Measurements from ENCODE around the gene WNT7B.

Gene WNT7B

GRCh38 chr22:45911601-45912271 is 65.2 kb downstream of the WNT7B start:
- Histone ChIP-seq H3K14ac (ENCODE audit: low read length) (peak overlapping the region; percentile 91), H3K9me3 (replicated peaks in 1 of 2; ENCODE audit: control insufficient read depth in 2 of 2, insufficient read depth in 1 of 2, low read depth in 1 of 2, low read length in 2 of 2) (peaks cover 3 to 6% of the 10 kb centered on the region in 2 donors), H2BK12ac (ENCODE audit: low read length) (peak overlapping the region; percentile 86), H4K8ac (ENCODE audit: low read depth, low read length) (peak overlapping the region; percentile 89), H3K36me3 (replicated peaks in 1 of 2; ENCODE audit: control insufficient read depth in 2 of 2, insufficient read depth in 2 of 2, low read length in 2 of 2) (no peaks in the 10 kb centered on the region), H3K4ac (ENCODE audit: low read length) (peak overlapping the region; percentile 68), H2BK120ac (ENCODE audit: low read depth, low read length) (peak overlapping the region; percentile 82), H3K27ac (replicated peaks; ENCODE audit: low read length) (no peak overlapping the region), H2AFZ (ENCODE audit: low read length) (no peak overlapping the region), H3K23ac (ENCODE audit: low read depth, low read length, poor library complexity) (peak overlapping the region; percentile 75), H3K18ac (ENCODE audit: low read length) (peak overlapping the region; percentile 92), H2BK15ac (ENCODE audit: low read length) (peak overlapping the region; percentile 99), H3K9ac (ENCODE audit: low read depth, low read length, poor library complexity) (no peak overlapping the region), H2AK5ac (ENCODE audit: low read depth, low read length) (peak overlapping the region; percentile 99), H3K4me3 (ENCODE audit: low read length in 2 of 2) (no peak overlapping the region), H2BK5ac (ENCODE audit: low read length) (peak overlapping the region; percentile 55), H3K79me1 (ENCODE audit: low read depth, low read length) (no peaks in the 10 kb centered on the region), H4K91ac (ENCODE audit: low read depth, low read length, poor library complexity) (peak overlapping the region; percentile 44), H3K4me1 (ENCODE audit: control insufficient read depth in 2 of 2, insufficient read depth in 1 of 2, low read depth in 1 of 2, low read length in 2 of 2) (peaks cover under 1 to 20% of the 10 kb centered on the region in 2 donors), H3K4me2 (ENCODE audit: insufficient read depth, low read length, poor library complexity, severe bottlenecking) (no peak overlapping the region), H3K27me3 (ENCODE audit: control insufficient read depth in 3 of 3, insufficient read depth in 3 of 3, low read depth in 1 of 3, low read length in 3 of 3) (peaks cover 0 to 29% (median 0%) of the 10 kb centered on the region in 3 experiments)
- no CpG with 5 or more reads among the region's 27 CpGs for WGBS, 2 donors (ENCODE audit: extremely low coverage in 2 of 2, insufficient read length in 2 of 2, insufficient replicate concordance in 1 of 2)
- DNase-seq (ENCODE audit: low spot score): no peak

DNA sequence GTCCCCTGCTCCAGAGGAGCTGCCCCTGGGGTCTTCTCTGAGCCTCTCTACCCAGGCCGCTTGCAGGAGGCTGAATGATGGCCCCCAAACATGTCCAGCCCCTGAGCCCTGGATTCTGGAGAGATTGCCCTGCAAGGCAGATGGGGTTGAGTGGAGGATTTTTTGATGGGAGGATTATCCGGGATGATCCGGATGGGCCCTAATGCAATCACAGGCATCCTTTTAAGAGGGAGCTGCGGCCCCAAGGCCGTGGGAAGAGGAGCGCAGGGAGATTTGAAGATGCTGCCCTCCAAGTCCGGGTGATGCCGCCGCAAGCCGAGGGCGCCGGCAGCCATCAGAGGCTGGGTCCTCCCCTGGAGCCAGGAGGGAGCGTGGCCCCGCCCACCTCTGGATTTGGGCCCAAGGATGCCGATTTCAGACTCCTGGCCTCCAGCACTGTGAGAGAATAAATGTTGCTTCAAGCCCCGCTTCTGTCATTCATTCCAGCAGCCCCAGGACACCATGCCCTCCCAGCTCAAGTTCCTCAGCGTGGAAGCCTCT is 66.0 kb downstream of the WNT7B start:
- no peaks in the 10 kb centered on the region for H3K36me3 ChIP-seq (replicated peaks in 1 of 2; ENCODE audit: control insufficient read depth in 2 of 2, insufficient read depth in 2 of 2, low read length in 2 of 2)
- peaks cover 7 to 28% of the 10 kb centered on the region in 2 donors for H3K4me1 ChIP-seq (ENCODE audit: control insufficient read depth in 2 of 2, insufficient read depth in 1 of 2, low read depth in 1 of 2, low read length in 2 of 2)
- peak overlapping the region; percentile 34 for H2BK12ac ChIP-seq (ENCODE audit: low read length)
- WGBS, 2 donors (ENCODE audit: extremely low coverage in 2 of 2, insufficient read length in 2 of 2, insufficient replicate concordance in 1 of 2): no CpG with 5 or more reads among the region's 17 CpGs
- H4K91ac ChIP-seq (ENCODE audit: low read depth, low read length, poor library complexity): no peak overlapping the region
- peaks cover 3 to 6% of the 10 kb centered on the region in 2 donors for H3K9me3 ChIP-seq (replicated peaks in 1 of 2; ENCODE audit: control insufficient read depth in 2 of 2, insufficient read depth in 1 of 2, low read depth in 1 of 2, low read length in 2 of 2)
- peaks cover 0 to 32% (median 0%) of the 10 kb centered on the region in 3 experiments for H3K27me3 ChIP-seq (ENCODE audit: control insufficient read depth in 3 of 3, insufficient read depth in 3 of 3, low read depth in 1 of 3, low read length in 3 of 3)
- H3K14ac ChIP-seq (ENCODE audit: low read length): peak overlapping the region; percentile 43
- peak overlapping the region; percentile 86 for H3K18ac ChIP-seq (ENCODE audit: low read length)
- H4K8ac ChIP-seq (ENCODE audit: low read depth, low read length): no peak overlapping the region
- no peak overlapping the region for H2AFZ ChIP-seq (ENCODE audit: low read length)
- H3K4ac ChIP-seq (ENCODE audit: low read length): no peak overlapping the region
- H3K9ac ChIP-seq (ENCODE audit: low read depth, low read length, poor library complexity): no peak overlapping the region
- no peak overlapping the region for H3K27ac ChIP-seq (replicated peaks; ENCODE audit: low read length)
- peak overlapping the region; percentile 77 for H2BK5ac ChIP-seq (ENCODE audit: low read length)
- H3K23ac ChIP-seq (ENCODE audit: low read depth, low read length, poor library complexity): no peak overlapping the region
- peak overlapping the region; percentile 82 for H2BK120ac ChIP-seq (ENCODE audit: low read depth, low read length)
- peak overlapping the region; percentile 99 for H2AK5ac ChIP-seq (ENCODE audit: low read depth, low read length)
- H3K79me1 ChIP-seq (ENCODE audit: low read depth, low read length): no peaks in the 10 kb centered on the region
- H2BK15ac ChIP-seq (ENCODE audit: low read length): peak overlapping the region; percentile 92
- DNase-seq (ENCODE audit: low spot score): no peak
- H3K4me3 ChIP-seq (ENCODE audit: low read length in 2 of 2): no peak overlapping the region
- H3K4me2 ChIP-seq (ENCODE audit: insufficient read depth, low read length, poor library complexity, severe bottlenecking): no peak overlapping the region

DNA sequence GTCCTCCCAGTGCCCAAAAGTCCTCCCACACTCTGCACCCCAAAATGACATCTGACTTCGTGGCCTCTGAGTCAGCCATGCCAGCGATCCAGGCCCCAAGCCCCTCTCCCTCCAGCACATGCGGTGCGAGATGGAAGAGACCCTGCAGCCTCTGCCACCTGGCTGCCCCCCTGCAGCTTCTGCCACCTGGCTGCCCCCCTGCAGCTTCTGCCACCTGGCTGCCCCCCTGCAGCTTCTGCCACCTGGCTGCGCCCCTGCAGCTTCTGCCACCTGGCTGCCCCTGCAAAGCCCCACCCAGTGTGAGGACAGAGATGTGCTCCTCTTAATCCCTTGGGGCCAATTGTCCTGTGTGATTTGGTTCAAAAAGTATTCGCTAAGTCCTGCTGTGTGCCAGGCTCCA is 68.0 kb downstream of the WNT7B start:
- H3K23ac ChIP-seq (ENCODE audit: low read depth, low read length, poor library complexity): no peak overlapping the region
- H4K8ac ChIP-seq (ENCODE audit: low read depth, low read length): no peak overlapping the region
- H3K4ac ChIP-seq (ENCODE audit: low read length): no peak overlapping the region
- H3K14ac ChIP-seq (ENCODE audit: low read length): no peak overlapping the region
- H3K9me3 ChIP-seq (replicated peaks in 1 of 2; ENCODE audit: control insufficient read depth in 2 of 2, insufficient read depth in 1 of 2, low read depth in 1 of 2, low read length in 2 of 2): no peaks in the 10 kb centered on the region
- H3K27ac ChIP-seq (replicated peaks; ENCODE audit: low read length): no peak overlapping the region
- no peaks in the 10 kb centered on the region for H3K79me1 ChIP-seq (ENCODE audit: low read depth, low read length)
- H2BK5ac ChIP-seq (ENCODE audit: low read length): peak overlapping the region; percentile 43
- peaks cover 0 to 49% (median 0%) of the 10 kb centered on the region in 3 experiments for H3K27me3 ChIP-seq (ENCODE audit: control insufficient read depth in 3 of 3, insufficient read depth in 3 of 3, low read depth in 1 of 3, low read length in 3 of 3)
- H2AK5ac ChIP-seq (ENCODE audit: low read depth, low read length): peak overlapping the region; percentile 79
- H2BK120ac ChIP-seq (ENCODE audit: low read depth, low read length): peak overlapping the region; percentile 48
- DNase-seq (ENCODE audit: low spot score): no peak
- H3K18ac ChIP-seq (ENCODE audit: low read length): peak overlapping the region; percentile 92
- H3K9ac ChIP-seq (ENCODE audit: low read depth, low read length, poor library complexity): no peak overlapping the region
- no CpG with 5 or more reads among the region's 6 CpGs for WGBS, 2 donors (ENCODE audit: extremely low coverage in 2 of 2, insufficient read length in 2 of 2, insufficient replicate concordance in 1 of 2)
- no peaks in the 10 kb centered on the region for H3K36me3 ChIP-seq (replicated peaks in 1 of 2; ENCODE audit: control insufficient read depth in 2 of 2, insufficient read depth in 2 of 2, low read length in 2 of 2)
- peak overlapping the region; percentile 38 for H4K91ac ChIP-seq (ENCODE audit: low read depth, low read length, poor library complexity)
- no peak overlapping the region for H3K4me3 ChIP-seq (ENCODE audit: low read length in 2 of 2)
- peak overlapping the region; percentile 42 for H2BK15ac ChIP-seq (ENCODE audit: low read length)
- no peak overlapping the region for H3K4me2 ChIP-seq (ENCODE audit: insufficient read depth, low read length, poor library complexity, severe bottlenecking)
- peak overlapping the region; percentile 63 for H2BK12ac ChIP-seq (ENCODE audit: low read length)
- H3K4me1 ChIP-seq (ENCODE audit: control insufficient read depth in 2 of 2, insufficient read depth in 1 of 2, low read depth in 1 of 2, low read length in 2 of 2): peaks cover 15 to 40% of the 10 kb centered on the region in 2 donors
- no peak overlapping the region for H2AFZ ChIP-seq (ENCODE audit: low read length)

- Histone ChIP-seq H2AFZ (ENCODE audit: low read length) (no peak overlapping the region), H2BK5ac (ENCODE audit: low read length) (peak overlapping the region; percentile 88), H3K4me3 (ENCODE audit: low read length in 2 of 2) (no peak overlapping the region), H3K9me3 (replicated peaks in 1 of 2; ENCODE audit: control insufficient read depth in 2 of 2, insufficient read depth in 1 of 2, low read depth in 1 of 2, low read length in 2 of 2) (no peaks in the 10 kb centered on the region), H3K18ac (ENCODE audit: low read length) (peak overlapping the region; percentile 89), H2BK15ac (ENCODE audit: low read length) (peak overlapping the region; percentile 96), H3K79me1 (ENCODE audit: low read depth, low read length) (no peaks in the 10 kb centered on the region), H3K4me2 (ENCODE audit: insufficient read depth, low read length, poor library complexity, severe bottlenecking) (no peak overlapping the region), H3K27me3 (ENCODE audit: control insufficient read depth in 3 of 3, insufficient read depth in 3 of 3, low read depth in 1 of 3, low read length in 3 of 3) (peaks cover 0 to 50% (median 0%) of the 10 kb centered on the region in 3 experiments), H3K14ac (ENCODE audit: low read length) (peak overlapping the region; percentile 60), H2BK120ac (ENCODE audit: low read depth, low read length) (peak overlapping the region; percentile 48), H4K8ac (ENCODE audit: low read depth, low read length) (no peak overlapping the region), H2BK12ac (ENCODE audit: low read length) (peak overlapping the region; percentile 89), H2AK5ac (ENCODE audit: low read depth, low read length) (peak overlapping the region; percentile 99), H4K91ac (ENCODE audit: low read depth, low read length, poor library complexity) (no peak overlapping the region), H3K36me3 (replicated peaks in 1 of 2; ENCODE audit: control insufficient read depth in 2 of 2, insufficient read depth in 2 of 2, low read length in 2 of 2) (no peaks in the 10 kb centered on the region), H3K9ac (ENCODE audit: low read depth, low read length, poor library complexity) (peak overlapping the region; percentile 2), H3K27ac (replicated peaks; ENCODE audit: low read length) (no peak overlapping the region), H3K4me1 (ENCODE audit: control insufficient read depth in 2 of 2, insufficient read depth in 1 of 2, low read depth in 1 of 2, low read length in 2 of 2) (peaks cover 22 to 47% of the 10 kb centered on the region in 2 donors), H3K4ac (ENCODE audit: low read length) (peak overlapping the region; percentile 6), H3K23ac (ENCODE audit: low read depth, low read length, poor library complexity) (no peak overlapping the region)
- DNase-seq (ENCODE audit: low spot score): no peak
- no CpG with 5 or more reads among the region's 12 CpGs for WGBS, 2 donors (ENCODE audit: extremely low coverage in 2 of 2, insufficient read length in 2 of 2, insufficient replicate concordance in 1 of 2)
These were observed 69.0 kb downstream of the WNT7B start for GRCh38 chr22:45907996-45908395.

Measured in neuronal stem cell (in vitro differentiated cells).